ENCODE results near the gene GLRA2. TPM values are rescaled to one million over a fixed set of nuclear protein-coding genes. Genes with fewer than 3 reads are reported as not detected.
"Not testable (repeated sequence)": the region's sequence is repeated elsewhere in the genome, so short reads cannot be mapped to it uniquely, and the experiment has no call there.

GLRA2 gene
- total RNA-seq, 4 donors from 2014 or later: not detected

DNA sequence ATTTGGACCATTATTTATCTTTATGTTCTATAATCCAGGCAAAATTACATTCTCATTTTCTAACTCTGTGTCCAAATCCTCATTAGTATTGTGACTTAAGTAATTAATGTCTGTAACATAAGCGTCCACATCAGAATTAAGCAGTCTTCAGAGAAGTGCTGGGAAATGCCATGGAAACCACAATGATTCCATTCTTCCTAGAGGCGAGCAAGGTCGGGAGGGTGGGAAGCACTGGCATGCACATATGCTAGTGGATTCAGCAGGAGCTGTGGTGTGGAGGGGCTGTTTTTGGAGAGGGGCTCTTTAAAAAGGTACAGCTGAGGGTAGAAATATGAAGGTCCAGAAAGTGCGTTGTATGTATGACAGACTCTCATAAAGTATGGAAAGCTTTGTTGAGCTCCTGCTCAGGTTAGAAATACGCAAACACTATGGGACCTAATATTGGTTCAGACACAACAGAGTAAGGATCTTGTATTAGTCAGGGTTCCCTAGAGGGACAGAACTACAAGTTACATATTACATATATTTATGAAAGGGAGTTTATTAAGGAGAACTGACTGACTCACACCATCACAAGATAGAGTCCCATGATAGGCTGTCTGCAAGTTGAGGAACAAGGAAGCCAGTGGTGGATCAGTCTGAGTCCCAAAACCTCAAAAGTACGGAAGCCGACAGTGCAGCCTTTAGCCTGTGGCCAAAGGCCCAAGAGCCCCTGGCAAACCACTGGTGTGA lies 61.5 kb downstream of the GLRA2 start:
- Histone ChIP-seq H3K4me3 (no peak overlapping the region), H3K36me3 (no peaks in the 10 kb centered on the region), H3K27me3 (no peaks in the 10 kb centered on the region), H3K27ac (no peak overlapping the region), H3K9me3 (no peaks in the 10 kb centered on the region), H3K4me1 (no peaks in the 10 kb centered on the region)
- intact Hi-C loops (cut with DNase I): no loop called here
- no peak for DNase-seq
- WGBS, 2 donors: 80 to 83% methylated on average over 6 to 7 of the region's 7 CpGs
- no peak for TF ChIP-seq POLR2A (IDR thresholded peaks at IDR 0.05)

DNA sequence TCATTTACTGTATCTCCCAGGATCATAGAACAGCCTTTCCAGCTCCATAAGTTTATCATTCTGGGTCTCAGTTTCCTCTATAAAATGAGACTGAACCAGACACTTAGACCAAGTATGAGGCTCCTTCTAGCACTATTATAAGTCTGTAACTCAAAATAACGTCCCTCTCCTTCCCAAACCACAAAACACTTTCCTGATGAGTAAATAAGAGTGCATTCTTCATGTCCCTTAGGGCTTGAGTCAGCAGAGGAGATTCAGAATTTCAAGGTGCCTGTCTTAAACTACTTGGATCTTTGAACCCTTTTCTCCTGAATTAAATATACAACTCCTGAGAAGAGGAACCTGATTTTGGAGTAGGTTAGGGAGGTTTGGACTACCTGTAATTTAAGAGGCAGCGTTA lies 62.6 kb downstream of the GLRA2 start:
- intact Hi-C loops (cut with DNase I): no loop called here
- TF ChIP-seq POLR2A (IDR thresholded peaks at IDR 0.05): no peak
- TF ChIP-seq CTCF (IDR thresholded peaks at IDR 0.05): no peak
- H3K9me3 ChIP-seq: no peaks in the 10 kb centered on the region
- H3K4me1 ChIP-seq: no peaks in the 10 kb centered on the region
- H3K4me3 ChIP-seq: no peak overlapping the region
- no peaks in the 10 kb centered on the region for H3K27me3 ChIP-seq
- WGBS, 2 donors: 26 to 33% methylated on average over 1 to 2 of the region's 2 CpGs
- no peaks in the 10 kb centered on the region for H3K36me3 ChIP-seq
- no peak overlapping the region for H3K27ac ChIP-seq
- no peak for DNase-seq

DNA sequence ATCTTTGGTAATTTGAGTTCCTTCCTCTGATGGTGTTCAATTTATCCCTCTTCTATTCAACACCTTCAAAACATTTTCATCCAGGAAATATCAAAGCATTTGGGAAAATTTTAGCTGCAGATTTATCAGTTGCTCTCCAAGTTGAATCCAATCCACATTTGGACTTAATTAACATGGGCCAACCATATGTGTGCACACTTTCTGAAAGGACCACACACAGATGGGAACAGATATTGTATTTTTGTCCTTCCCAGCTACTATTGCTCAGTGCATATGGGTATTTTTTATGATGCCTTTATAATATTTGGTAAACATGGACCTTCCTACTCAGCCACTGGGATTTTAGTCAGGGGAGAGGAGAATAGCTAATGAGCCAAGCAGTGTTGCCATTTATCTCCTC lies 65.2 kb downstream of the GLRA2 start:
- intact Hi-C loops (cut with DNase I): no loop called here
- no peak overlapping the region for H3K4me3 ChIP-seq
- no peaks in the 10 kb centered on the region for H3K27me3 ChIP-seq
- H3K36me3 ChIP-seq: no peaks in the 10 kb centered on the region
- no peaks in the 10 kb centered on the region for H3K4me1 ChIP-seq
- TF ChIP-seq CTCF (IDR thresholded peaks at IDR 0.05) (no peak), POLR2A (IDR thresholded peaks at IDR 0.05) (no peak)
- no peak for DNase-seq
- H3K27ac ChIP-seq: no peak overlapping the region
- no peaks in the 10 kb centered on the region for H3K9me3 ChIP-seq

GRCh38 chrX:14598330-14598729 lies 69.0 kb downstream of the GLRA2 start:
- intact Hi-C loops (cut with DNase I): no loop called here
- Histone ChIP-seq H3K36me3 (no peaks in the 10 kb centered on the region), H3K4me3 (no peak overlapping the region), H3K4me1 (no peaks in the 10 kb centered on the region), H3K27ac (no peak overlapping the region), H3K27me3 (no peaks in the 10 kb centered on the region), H3K9me3 (no peaks in the 10 kb centered on the region)
- WGBS, 2 donors: 32 to 49% methylated on average over 3 of the region's 3 CpGs
- no peak for DNase-seq
- TF ChIP-seq POLR2A (IDR thresholded peaks at IDR 0.05): no peak
- no peak for TF ChIP-seq CTCF (IDR thresholded peaks at IDR 0.05)

- no peaks in the 10 kb centered on the region for H3K27me3 ChIP-seq
- no peak for DNase-seq
- H3K27ac ChIP-seq: no peak overlapping the region
- no peaks in the 10 kb centered on the region for H3K36me3 ChIP-seq
- H3K4me3 ChIP-seq: no peak overlapping the region
- TF ChIP-seq POLR2A (IDR thresholded peaks at IDR 0.05) (no peak), CTCF (IDR thresholded peaks at IDR 0.05) (no peak)
- intact Hi-C loops (cut with DNase I): no loop called here
- WGBS, 2 donors: 59 to 81% methylated on average over 3 of the region's 3 CpGs
- no peaks in the 10 kb centered on the region for H3K4me1 ChIP-seq
- H3K9me3 ChIP-seq: no peaks in the 10 kb centered on the region
Measured at GRCh38 chrX:14607446-14607985, 78.2 kb downstream of the GLRA2 start.

DNA sequence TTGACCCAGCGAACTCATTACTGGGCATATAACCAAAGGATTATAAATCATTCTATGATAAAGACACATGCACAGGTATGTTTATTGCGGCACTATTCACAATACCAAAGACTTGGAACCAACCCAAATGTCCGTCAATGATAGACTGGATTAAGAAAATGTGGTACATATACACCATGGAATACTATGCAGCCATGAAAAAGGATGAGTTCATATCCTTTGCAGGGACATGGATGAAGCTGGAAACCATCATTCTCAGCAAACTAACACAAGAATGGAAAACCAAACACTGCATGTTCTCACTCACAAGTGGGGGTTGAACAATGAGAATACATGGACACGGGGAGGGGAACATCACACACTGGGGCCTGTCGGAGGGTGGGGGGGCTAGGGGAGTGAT lies 83.1 kb downstream of the GLRA2 start:
- DNase-seq; H3K27me3 ChIP-seq; H3K4me1 ChIP-seq; H3K4me3 ChIP-seq; H3K9me3 ChIP-seq; H3K36me3 ChIP-seq; H3K27ac ChIP-seq; intact Hi-C loops (cut with DNase I): not testable (repeated sequence)
- WGBS, 2 donors: 77 to 88% methylated on average over 5 of the region's 5 CpGs

Data from esophagus squamous epithelium (tissue), 5 donors.